Epithelial cell of prostate (primary cell): ENCODE data around the gene MROH2B.
A peak's percentile ranks its signal among the peaks of the same experiment; 100 is the strongest.

ENCODE experiments used
- DNase-seq: peaks from one replicate; pipeline ENCODE4 v3.0.0-alpha.2; 2011; ENCODE audit warnings: low read depth, low spot score
- H3K27ac ChIP-seq: fragments of 450-650 bp; 2 replicates; pipeline ENCODE4 v1.5.1; 2017; ENCODE audit warnings: mild to moderate bottlenecking

Gene MROH2B

DNA sequence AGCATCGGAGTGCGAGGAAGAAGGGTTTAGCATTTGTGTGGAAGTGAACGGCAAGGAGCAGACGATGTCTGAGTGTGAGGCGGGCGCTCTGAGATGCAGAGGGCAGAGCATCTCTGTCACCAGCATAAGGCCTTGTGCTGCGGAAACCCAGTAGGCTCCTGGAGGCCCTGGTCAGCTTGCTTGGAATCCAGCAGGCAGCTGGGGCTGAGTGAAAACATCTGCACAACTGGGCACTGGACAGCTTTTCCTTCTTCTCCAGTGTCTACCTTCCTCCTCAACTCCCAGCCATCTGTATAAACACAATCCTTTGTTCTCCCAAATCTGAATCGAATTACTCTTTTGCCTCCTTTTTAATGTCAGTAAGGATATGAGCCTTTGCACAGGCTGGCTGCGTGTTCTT lies 89.7 kb downstream of the MROH2B start:
- no peak overlapping the region for H3K27ac ChIP-seq
- no peak for DNase-seq

- no peak overlapping the region for H3K27ac ChIP-seq
- no peak for DNase-seq
These were observed 94.3 kb downstream of the MROH2B start for GRCh38 chr5:40976836-40977235.

DNA sequence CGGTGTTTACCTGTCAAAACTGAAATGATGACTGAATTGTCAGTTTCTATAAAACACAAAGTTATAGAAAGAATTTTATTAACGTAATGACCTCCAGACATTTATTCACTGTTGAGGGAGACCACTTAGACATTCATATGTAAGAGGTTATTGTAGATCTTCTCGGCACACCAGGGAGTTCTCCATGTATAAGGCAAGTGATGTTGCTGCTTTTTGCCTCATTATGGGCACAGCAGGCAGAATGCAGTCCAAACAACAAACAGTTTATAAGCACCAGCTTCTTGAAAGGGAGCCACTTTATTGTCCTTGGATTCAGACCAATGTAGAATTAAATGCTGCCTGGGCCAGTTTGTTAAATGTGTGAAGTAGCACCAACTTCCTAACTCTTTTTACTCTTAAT lies 95.1 kb downstream of the MROH2B start:
- no peak overlapping the region for H3K27ac ChIP-seq
- no peak for DNase-seq

DNA sequence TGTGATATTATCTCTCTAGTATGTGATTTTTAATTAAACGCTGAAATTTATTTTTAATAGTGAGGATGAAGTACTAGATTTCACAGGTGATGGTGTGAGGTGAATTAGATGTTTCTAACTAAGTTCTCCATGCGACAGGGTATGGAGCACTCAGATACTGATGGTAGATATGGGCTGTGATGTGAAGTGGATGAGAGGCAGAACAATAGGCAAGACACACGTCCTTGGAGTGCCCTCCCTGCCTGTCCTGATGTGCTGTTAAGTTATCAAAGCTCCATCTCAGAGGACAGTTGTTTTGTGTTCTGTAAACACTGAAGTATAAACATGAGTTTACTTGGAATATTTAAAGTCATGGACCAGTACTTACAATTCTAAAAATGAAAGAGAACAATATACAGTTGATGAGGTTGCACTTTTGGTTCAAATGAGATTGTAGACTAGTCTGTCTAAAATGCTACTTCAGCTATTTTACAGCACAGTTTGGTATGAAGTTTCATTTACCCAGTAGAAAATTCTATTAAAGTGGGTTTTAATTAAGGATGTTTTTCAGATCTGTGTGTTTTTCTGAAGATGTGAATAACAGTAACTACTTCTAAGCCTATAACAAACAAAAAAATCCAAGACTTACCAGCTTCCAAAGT lies 97.7 kb downstream of the MROH2B start:
- DNase-seq = no peak
- H3K27ac ChIP-seq = no peak overlapping the region

- no peak for DNase-seq
- no peak overlapping the region for H3K27ac ChIP-seq
These were observed 98.7 kb downstream of the MROH2B start for GRCh38 chr5:40972434-40972833.

DNA sequence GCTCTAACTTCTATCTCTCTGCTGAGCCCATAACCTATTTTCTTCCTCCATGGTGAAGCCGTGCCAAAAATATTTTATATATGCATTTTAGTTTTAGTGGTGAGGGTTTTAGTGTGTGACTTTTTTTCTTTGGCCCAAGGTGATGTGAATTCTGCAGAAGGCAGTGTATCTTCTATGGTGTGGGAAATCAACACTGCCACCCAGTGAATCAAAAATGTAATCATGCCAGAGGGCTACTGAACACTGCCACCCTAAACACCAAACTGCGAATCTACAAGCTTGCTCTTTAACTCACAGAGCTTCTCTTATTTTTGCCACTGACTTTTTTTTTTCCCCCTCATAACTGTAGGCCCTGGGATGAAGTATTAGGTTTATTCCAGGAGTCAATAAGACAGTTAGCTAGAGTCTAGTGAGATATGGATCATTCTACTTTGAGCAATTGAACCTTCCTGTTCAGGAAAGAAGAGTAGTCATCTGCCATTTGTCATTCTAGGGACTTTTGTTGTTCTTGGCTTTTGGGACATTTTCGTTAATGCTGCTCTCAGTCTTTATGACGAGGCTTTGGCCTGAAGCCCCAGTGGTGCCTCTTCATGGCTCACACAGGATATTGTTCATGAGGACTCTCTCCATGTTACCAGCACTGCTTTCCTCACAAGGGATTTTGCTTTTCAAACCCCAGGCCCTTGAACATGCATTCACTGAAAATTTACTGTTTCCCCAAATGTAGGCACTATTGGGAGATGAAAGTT lies 108.8 kb downstream of the MROH2B start:
- no peak for DNase-seq
- H3K27ac ChIP-seq = no peak overlapping the region

DNA sequence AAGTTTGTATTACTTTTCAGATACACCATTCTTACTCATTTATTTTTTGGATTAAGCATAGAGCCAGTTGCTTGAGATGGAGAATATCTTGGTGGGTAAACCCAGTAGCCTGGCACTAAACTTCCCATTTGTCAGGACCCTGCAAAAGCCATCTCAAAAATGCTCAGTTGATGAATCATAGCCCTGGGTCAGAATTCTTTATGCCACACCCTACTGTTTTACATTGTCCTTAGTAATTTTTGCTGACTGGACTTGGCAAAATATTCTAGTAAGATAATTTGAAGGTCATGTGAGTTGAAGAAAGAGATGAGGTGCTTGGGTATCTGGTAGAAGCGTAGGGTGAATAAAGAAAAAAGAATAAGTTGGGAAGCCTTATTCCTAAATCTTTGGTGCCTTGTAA lies 111.1 kb downstream of the MROH2B start:
- DNase-seq = no peak
- no peak overlapping the region for H3K27ac ChIP-seq

DNA sequence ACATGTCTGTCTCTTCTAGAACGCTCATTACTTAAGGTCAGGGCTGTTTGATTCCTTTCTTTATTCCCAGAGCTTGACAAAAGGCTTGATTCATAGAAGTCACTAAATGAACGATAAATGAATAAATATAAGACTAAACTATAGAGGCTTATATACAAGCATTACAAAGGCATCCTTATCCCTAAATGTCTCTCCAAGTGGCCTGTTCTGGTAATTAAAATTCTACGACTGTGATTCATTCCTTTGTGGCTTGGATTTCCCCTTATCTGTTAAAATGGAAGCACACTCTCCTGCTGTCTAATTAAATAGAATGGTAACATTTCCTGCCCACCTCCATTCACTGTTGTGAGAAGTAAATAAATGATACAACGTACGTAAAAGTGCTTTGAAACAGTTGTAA lies 112.3 kb downstream of the MROH2B start:
- DNase-seq = no peak
- no peak overlapping the region for H3K27ac ChIP-seq

DNA sequence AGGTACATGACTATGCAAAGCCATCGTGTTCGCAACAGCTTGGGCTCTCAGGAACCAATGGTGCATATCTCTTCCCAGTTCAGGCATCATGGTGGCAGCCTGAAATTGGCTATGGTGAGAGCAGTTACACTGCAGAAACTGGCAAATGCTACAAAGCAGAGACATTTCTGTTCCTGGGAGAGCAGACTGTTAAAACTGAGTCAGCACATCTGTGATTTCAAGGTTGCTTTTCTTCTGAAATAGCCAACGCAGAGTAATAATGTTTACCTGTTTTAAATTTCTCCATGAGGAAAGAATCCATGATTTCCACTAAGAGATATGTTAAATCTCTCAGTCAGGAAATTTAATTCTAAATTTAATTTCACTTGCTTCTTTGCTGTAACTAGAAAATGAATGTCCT lies 114.1 kb downstream of the MROH2B start:
- H3K27ac ChIP-seq = no peak overlapping the region
- DNase-seq = no peak

DNA sequence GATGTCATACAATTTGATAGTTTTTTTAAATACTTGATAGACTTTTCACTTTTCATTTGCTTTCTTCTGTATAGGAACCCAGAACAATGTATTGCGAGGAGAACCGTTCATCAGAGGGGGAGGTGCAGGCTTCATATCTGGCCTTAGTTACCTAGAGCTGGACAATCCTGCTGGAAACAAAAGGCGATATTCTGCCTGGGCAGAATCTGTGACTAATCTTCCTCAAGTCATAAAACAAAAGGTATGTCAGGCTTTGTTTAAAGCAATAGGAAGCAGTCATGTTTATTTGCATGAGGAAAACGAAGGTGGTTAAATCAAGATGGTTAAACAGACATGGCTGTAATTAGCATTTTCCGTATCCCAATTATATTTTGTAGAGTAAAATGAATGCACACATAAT lies 115.8 kb downstream of the MROH2B start:
- no peak overlapping the region for H3K27ac ChIP-seq
- peak; percentile 10 for DNase-seq
